ENCODE measurements around the gene CRYGN. TPM values are rescaled to one million over a fixed set of nuclear protein-coding genes. Genes with fewer than 3 reads are reported as not detected.

Gene CRYGN
- total and polyA plus RNA-seq, 9 of the 15 experiments (the other 6 are each of a cell fraction or from before 2014, with no cell fraction given): not detected

- TF ChIP-seq CUX1 (CRISPR knock-in tag; IDR thresholded peaks at IDR 0.05) (no peak), KLF6 (CRISPR knock-in tag; IDR thresholded peaks at IDR 0.05; ENCODE audit: borderline replicate concordance) (no peak), COPS2 (conservative IDR thresholded peaks at IDR 0.05) (no peak), NR3C1 (CRISPR knock-in tag; IDR thresholded peaks at IDR 0.05) (no peak), MTA2 (IDR thresholded peaks at IDR 0.05; ENCODE audit: low read depth) (no peak), CBFB (CRISPR knock-in tag; IDR thresholded peaks at IDR 0.05) (no peak), PHF20 (IDR thresholded peaks at IDR 0.05; ENCODE audit: partially characterized antibody) (peak; percentile 63), ZNF431 (CRISPR knock-in tag; IDR thresholded peaks at IDR 0.05) (no peak), ADNP (tag; IDR thresholded peaks at IDR 0.05) (no peak), PYGO2 (tag; IDR thresholded peaks at IDR 0.05) (no peak), TCFL5 (CRISPR knock-in tag; conservative IDR thresholded peaks at IDR 0.05) (no peak), HES1 (IDR thresholded peaks at IDR 0.05; ENCODE audit: low read depth) (no peak), MBD2 (IDR thresholded peaks at IDR 0.05; ENCODE audit: borderline replicate concordance, low read depth) (no peak), MTA1 (IDR thresholded peaks at IDR 0.05; ENCODE audit: borderline replicate concordance) (peak; percentile 52; the same call in 1 of the 2 replicates), ERF (CRISPR knock-in tag; IDR thresholded peaks at IDR 0.05) (no peak), THRB (CRISPR knock-in tag; conservative IDR thresholded peaks at IDR 0.05) (no peak), HIVEP1 (CRISPR knock-in tag; IDR thresholded peaks at IDR 0.05) (no peak), ATF7 (IDR thresholded peaks at IDR 0.05) (0 out of 2 replicates have a peak, but pooled peaks have one; percentile 21), KDM4B (IDR thresholded peaks at IDR 0.05; ENCODE audit: borderline replicate concordance in 2 of 2, low read depth in 1 of 2) (no peak), SPI1 (IDR thresholded peaks at IDR 0.05; ENCODE audit: borderline replicate concordance, low read depth, low read length) (peak; percentile 73), PTRF (tag; IDR thresholded peaks at IDR 0.05) (no peak)
Measured at GRCh38 chr7:151393031-151393977, 46.6 kb downstream of the CRYGN start (continued).
